HFF-Myc (cell line): ENCODE measurements around the gene SLC2A1.
A peak's percentile ranks its signal among the peaks of the same experiment; 100 is the strongest.

Experiments
- DNase-seq: peaks from one replicate; pipeline ENCODE4 v3.0.0-alpha.2; 2011; ENCODE audit warnings: low read depth; ENCODE audit errors: extremely low read depth
- H3K4me3 ChIP-seq: replicated peaks from 2 replicates; pipeline ENCODE4 v1.5.1; 2011; ENCODE audit warnings: low read depth, mild to moderate bottlenecking, control low read depth, low read length
- TF ChIP-seq, protein P1 (sequence below): IDR thresholded peaks from 2 replicates; pipeline ENCODE4 v1.5.1; 2012; ENCODE audit warnings: mild to moderate bottlenecking, low read depth, low read length, control low read depth; ENCODE audit errors: missing control alignments

Gene SLC2A1

DNA sequence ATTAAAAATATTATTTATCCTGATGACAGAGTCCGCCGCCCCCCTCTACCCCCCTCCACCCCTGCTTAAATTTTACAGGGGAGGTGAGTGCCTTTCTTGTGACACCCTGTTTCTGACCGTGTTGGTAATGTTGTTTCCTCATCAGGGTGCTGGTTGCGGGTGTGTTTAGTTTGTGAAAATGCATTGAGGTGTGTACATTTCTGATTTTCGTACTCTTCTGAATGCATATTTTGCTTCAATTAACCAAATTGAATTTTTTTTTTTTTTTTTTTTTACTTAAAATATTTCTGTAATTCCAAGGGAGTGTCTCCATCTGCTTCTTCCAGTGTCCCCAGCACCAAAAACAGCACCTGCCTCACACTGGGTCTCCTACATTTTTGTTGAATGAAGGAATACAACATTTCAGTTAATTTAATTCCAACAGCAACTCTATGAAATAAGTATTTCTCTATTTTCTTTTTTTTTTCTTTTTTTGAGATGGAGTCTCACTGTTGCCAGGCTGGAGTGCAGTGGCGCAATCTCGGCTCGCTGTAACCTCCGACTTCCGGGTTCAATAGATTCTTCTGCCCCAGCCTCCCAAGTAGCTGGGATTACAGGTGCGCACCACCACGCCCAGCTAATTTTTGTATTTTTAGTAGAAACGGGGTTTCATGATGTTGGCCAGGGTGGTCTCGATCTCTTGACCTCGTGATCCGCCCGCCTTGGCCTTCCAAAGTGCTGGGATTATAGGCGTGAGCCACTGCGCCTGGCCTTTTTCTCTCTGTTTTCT, 5.6 kb upstream of the SLC2A1 start:
- TF ChIP-seq, protein P1, sequence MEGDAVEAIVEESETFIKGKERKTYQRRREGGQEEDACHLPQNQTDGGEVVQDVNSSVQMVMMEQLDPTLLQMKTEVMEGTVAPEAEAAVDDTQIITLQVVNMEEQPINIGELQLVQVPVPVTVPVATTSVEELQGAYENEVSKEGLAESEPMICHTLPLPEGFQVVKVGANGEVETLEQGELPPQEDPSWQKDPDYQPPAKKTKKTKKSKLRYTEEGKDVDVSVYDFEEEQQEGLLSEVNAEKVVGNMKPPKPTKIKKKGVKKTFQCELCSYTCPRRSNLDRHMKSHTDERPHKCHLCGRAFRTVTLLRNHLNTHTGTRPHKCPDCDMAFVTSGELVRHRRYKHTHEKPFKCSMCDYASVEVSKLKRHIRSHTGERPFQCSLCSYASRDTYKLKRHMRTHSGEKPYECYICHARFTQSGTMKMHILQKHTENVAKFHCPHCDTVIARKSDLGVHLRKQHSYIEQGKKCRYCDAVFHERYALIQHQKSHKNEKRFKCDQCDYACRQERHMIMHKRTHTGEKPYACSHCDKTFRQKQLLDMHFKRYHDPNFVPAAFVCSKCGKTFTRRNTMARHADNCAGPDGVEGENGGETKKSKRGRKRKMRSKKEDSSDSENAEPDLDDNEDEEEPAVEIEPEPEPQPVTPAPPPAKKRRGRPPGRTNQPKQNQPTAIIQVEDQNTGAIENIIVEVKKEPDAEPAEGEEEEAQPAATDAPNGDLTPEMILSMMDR: no peak
- H3K4me3 ChIP-seq: no peak overlapping the region
- no peak for DNase-seq

DNA sequence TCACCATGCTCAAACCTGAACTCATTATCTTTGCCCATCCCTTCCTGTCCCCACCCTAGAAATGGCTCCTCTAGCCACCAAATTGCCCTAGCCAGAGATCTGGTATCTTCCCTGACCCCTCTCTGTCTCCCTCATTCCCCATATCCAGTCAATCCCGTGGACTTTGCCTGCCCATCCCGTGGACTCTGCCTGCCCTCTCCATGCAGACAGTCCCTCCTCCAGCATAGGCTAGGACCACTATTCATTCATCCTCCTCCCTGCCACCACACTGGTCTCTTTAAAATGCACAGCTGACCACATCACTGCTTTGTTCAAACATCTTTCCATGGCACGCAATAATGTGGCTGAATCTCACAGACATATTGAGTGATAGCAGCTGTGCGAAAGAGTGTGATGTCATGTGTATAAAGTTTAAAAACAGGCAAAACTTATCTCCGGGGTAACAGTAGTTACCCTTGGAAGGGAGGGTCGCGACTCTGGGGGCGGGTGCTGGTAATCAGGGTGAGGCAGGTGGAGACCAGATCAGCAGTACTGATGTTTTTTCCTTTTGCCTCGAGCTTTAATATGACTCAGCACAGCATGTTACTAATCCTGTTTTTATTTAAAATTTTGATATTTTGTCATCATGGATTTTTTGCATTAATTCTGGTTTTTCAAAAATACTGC, 4.8 kb upstream of the SLC2A1 start:
- peak; percentile 91 for DNase-seq
- no peak overlapping the region for H3K4me3 ChIP-seq
- TF ChIP-seq, protein P1: no peak

DNA sequence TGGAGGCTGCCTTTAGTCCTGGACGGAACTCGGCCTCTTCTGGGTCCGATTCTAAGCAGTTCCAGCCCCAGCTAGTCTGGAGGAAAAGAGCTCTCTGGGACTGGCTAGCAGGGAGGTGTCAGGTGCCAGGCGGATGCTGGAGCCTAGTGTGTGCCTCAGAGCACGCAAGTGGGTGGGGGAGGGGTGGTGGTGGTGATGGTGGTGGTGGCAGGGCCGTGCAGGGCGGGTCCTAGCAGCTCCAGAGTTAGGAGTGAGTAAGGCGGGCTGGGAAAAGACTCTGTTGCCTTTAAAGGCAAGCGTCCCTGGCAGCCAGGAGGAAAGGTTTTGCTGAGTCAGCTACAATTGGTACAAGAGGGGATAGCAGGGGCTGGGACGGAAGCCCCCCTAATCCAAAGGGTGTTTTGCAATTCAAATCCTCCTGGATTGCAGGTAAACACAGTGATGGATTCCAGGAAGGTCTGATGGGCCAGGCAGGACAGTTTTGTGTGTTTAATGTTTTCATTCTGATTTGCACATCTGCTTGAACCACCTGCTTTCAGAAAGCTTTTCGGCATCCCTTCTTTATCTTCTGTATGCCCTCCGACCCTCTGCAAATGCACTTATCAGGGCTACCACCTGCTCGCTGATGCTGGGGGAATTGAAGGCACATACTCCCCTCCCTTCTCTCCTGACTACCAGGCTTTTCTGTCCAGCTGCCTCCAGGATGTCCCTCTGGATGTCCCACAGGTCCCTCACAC, 4.1 kb upstream of the SLC2A1 start:
- no peak overlapping the region for H3K4me3 ChIP-seq
- DNase-seq: no peak
- TF ChIP-seq, protein P1: no peak

DNA sequence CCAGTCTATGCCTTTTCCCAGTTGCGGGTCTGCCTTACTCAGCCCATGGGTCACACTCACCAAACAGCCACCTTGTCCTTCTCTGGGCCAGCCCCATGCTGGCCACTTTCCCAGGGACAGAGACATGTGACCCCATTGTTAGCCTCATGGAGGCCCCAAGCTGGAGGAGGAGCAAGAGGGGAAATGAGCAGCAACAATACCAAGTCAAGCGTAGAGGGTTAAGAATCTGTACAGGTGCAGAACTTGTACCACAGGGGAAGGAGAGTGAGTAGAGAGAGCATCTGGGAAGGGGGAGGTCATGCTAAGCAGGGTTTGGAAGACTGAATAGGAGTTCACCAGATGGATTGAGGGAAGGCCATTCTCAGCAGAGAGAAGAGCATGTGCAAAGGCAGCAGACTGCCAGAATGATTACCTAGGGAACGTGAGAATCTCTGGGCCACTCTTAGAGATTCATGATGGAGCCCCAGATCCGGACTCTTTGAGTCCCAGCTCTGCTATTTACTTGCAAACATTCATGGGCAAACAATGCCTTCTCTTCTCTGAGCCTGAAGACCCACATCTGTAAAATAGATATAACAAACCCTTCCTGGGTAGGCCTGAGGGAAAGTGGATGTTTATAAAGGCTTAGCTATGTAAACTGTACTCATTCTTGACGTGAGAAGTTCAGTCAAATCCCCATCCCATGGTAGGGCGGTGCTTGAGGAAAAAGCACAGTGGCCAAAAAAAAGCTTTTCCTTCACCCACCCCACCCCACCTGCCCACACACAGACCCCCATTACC, 2.8 kb upstream of the SLC2A1 start:
- no peak overlapping the region for H3K4me3 ChIP-seq
- TF ChIP-seq, protein P1: no peak
- DNase-seq: no peak

DNA sequence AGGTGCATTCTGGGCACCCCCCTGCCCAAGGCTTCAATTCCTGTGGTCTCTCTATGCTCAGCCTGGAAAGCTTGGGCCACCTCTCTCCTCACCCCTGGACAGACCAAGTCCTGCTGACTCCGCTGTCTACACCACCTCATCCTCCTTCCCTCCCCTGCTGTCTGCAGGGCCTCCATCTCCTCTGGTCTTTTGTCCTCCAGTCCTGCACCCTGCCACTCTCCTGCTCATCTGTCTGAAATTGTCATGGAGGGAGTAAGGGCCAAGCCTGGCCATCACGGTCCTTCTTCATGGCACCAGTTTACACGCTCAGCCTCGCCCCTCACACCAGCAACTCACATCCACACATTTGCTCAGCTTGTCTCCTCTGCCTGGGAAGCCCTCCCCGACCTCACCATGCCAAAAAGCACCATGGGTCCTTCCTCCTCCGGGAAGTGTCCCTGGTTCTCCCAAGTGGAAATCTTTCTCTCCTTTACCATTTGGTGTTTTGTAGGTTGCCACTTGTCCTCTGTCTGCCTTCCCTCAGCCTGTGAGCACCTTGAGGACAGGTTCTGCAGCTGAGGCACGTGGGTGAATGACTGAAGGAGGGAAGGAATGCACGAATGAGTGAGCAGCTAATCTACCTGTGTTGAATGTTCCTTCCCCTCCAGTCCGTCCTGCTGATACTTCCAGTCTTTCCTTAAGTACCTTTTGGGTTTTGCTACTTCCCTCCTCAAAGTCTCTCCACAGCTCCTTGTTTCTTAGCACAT, 2.1 kb upstream of the SLC2A1 start:
- TF ChIP-seq, protein P1: no peak
- no peak for DNase-seq
- H3K4me3 ChIP-seq: no peak overlapping the region

DNA sequence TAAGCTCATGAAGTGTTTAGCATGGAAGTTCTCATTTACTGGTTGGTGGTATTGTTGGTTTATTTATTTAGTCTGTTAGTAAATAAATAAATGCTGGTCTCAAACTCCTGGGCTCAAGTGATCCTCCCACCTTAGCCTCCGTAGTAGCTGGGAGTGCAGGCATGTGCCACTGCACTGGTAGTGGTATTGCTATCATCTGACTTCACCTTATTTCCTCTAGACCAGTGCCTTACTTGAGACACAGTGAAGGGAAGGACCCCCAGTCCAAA, 1.4 kb upstream of the SLC2A1 start:
- no peak for DNase-seq
- H3K4me3 ChIP-seq: no peak overlapping the region
- TF ChIP-seq, protein P1: no peak
